WTC11 (cell line): ENCODE data around the gene RAB3IP. TPM values are rescaled to one million over a fixed set of nuclear protein-coding genes. Genes with fewer than 3 reads are reported as not detected.

ENCODE experiments used
- ATAC-seq: fragments of 200-7000 bp; cut with Tn5 transposase; 2 replicates; pipeline ENCODE4 v1.10.0; 2021; ENCODE audit warnings: mild to moderate bottlenecking, moderate library complexity
- CTCF ChIA-PET: fragments of 300-600 bp; sonication (Branson Sonifier 250); formaldehyde crosslinking; loops from one replicate; lab custom pipeline; 2021; ENCODE audit warnings: antibody characterized with exemption; lab: Charles Lee
- POLR2A ChIA-PET: fragments of 350-600 bp; sonication (Branson Sonifier 250); formaldehyde crosslinking; loops from one replicate; lab custom pipeline; 2021; ENCODE audit warnings: antibody characterized with exemption; lab: Charles Lee
- DNase-seq: peaks from one replicate; pipeline ENCODE4 v3.0.0; 2021; ENCODE audit warnings: low spot score
- H3K27ac Mint-ChIP-seq: 2 replicates; pipeline ENCODE4 v1.8.0; 2021; ENCODE audit warnings: mixed read lengths
- H3K27me3 Mint-ChIP-seq: 2 replicates; pipeline ENCODE4 v1.8.0; 2021; ENCODE audit warnings: low read depth, mild to moderate bottlenecking, moderate library complexity, mixed read lengths
- H3K36me3 Mint-ChIP-seq: 2 replicates; pipeline ENCODE4 v1.8.0; 2021; ENCODE audit warnings: mixed read lengths
- H3K4me1 Mint-ChIP-seq: 2 replicates; pipeline ENCODE4 v1.8.0; 2022; ENCODE audit warnings: mixed read lengths
- H3K4me3 Mint-ChIP-seq: 2 replicates; pipeline ENCODE4 v1.8.0; 2021; ENCODE audit warnings: mild to moderate bottlenecking, moderate library complexity, mixed read lengths
- H3K9me3 Mint-ChIP-seq: 2 replicates; pipeline ENCODE4 v1.8.0; 2021; ENCODE audit warnings: mixed read lengths
- ELF4 ChIP-seq: sonication (generic); formaldehyde crosslinking; IDR thresholded peaks from 2 replicates; pipeline ENCODE4 v1.8.1; 2022; ENCODE audit warnings: low read depth, mild to moderate bottlenecking, moderate library complexity, missing genetic modification reagents
- EMX1 ChIP-seq: fragments of 250-450 bp; sonication (Bioruptor Pico); IDR thresholded peaks from 2 replicates; pipeline ENCODE4 v1.8.0; 2021; ENCODE audit warnings: mild to moderate bottlenecking
- HMGA2 ChIP-seq: fragments of 250-450 bp; sonication (Bioruptor Pico); IDR thresholded peaks from 2 replicates; pipeline ENCODE4 v1.4.0; 2021; ENCODE audit warnings: mild to moderate bottlenecking, moderate library complexity
- OVOL2 ChIP-seq: fragments of 250-450 bp; sonication (Bioruptor Pico); IDR thresholded peaks from 2 replicates; pipeline ENCODE4 v1.9.0; 2021; ENCODE audit warnings: mild to moderate bottlenecking, borderline replicate concordance
- SMAD4 ChIP-seq: sonication (generic); formaldehyde crosslinking; IDR thresholded peaks from 2 replicates; pipeline ENCODE4 v1.8.0; 2022; ENCODE audit warnings: mild to moderate bottlenecking, missing genetic modification reagents
- ZBTB21 ChIP-seq: sonication (generic); formaldehyde crosslinking; IDR thresholded peaks from 2 replicates; pipeline ENCODE4 v1.8.1; 2023; ENCODE audit warnings: mild to moderate bottlenecking, missing genetic modification reagents, borderline replicate concordance
- ZNF423 ChIP-seq: fragments of 250-450 bp; sonication (Bioruptor Pico); IDR thresholded peaks from 2 replicates; pipeline ENCODE4 v2.1.2; 2022; ENCODE audit warnings: mild to moderate bottlenecking, moderate library complexity
- total RNA-seq: library from RNA; stranded (reverse); gene quantifications from 3 replicates; pipeline ENCODE4 v1.2.3, GENCODE V29; 2021
- TF ChIP-seq, protein P1 (sequence below): fragments of 250-450 bp; sonication (Bioruptor Pico); IDR thresholded peaks from 2 replicates; pipeline ENCODE4 v1.9.0; 2021; ENCODE audit warnings: mild to moderate bottlenecking, borderline replicate concordance
- TF ChIP-seq, protein P2 (sequence below): fragments of 250-450 bp; sonication (Bioruptor Pico); IDR thresholded peaks from 2 replicates; pipeline ENCODE4 v1.9.0; 2021; ENCODE audit warnings: moderate library complexity, mild to moderate bottlenecking, inconsistent platforms, borderline replicate concordance
- TF ChIP-seq, protein P3 (sequence below): sonication (generic); formaldehyde crosslinking; IDR thresholded peaks from 2 replicates; pipeline ENCODE4 v1.8.0; 2022; ENCODE audit warnings: mild to moderate bottlenecking, missing genetic modification reagents
- TF ChIP-seq, protein P4 (sequence below): sonication (generic); formaldehyde crosslinking; IDR thresholded peaks from 2 replicates; pipeline ENCODE4 v1.8.0; 2023; ENCODE audit warnings: missing genetic modification reagents, mild to moderate bottlenecking, borderline replicate concordance
- TF ChIP-seq, protein P5 (sequence below): fragments of 250-450 bp; sonication (Bioruptor Pico); IDR thresholded peaks from 2 replicates; pipeline ENCODE4 v1.8.0; 2021; ENCODE audit warnings: mild to moderate bottlenecking
- TF ChIP-seq, protein P6 (sequence below): sonication (generic); formaldehyde crosslinking; IDR thresholded peaks from 2 replicates; pipeline ENCODE4 v1.8.1; 2023; ENCODE audit warnings: mild to moderate bottlenecking, missing genetic modification reagents

RAB3IP gene
- total RNA-seq, 1 experiment from 2014 or later: 47.2 TPM

DNA sequence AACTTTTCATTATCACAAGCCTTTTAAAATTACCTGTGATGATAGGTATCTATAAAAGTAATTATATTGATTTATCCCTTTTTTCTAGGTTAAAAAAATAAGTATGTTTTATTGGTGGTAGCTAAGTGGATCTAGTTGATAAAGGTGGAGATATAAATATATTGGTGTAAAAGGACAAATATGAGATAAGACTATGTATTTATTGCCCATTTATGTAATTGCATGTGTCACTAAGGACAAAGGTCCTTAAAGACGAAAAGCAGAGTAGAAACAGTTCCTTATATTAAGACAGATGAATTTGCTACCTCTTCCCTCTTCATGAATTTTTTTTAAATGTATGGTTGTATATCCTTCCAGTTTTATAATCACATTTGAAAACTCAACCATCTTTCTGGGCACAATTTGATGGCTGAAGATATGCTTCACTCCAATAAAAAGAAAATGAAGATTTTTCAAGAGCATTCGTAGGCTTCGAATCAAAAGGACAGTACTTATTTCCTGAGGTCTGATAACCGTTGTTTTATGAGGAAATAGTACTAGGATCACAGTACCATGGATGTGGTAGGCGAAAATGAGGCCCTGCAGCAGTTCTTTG is 86.4 kb downstream of the RAB3IP start, which contains the start of gene MYRFL:
Gene MYRFL, plus strand, starts transcription at position 262 of the 595 bp plus-strand sequence. Its CDS starts 291 bp downstream, at position 553.
- Mint-ChIP-seq H3K27ac (no peak within 1 kb of the TSS), H3K36me3 (no peaks in the 10 kb centered on the region), H3K9me3 (no peaks in the 10 kb centered on the region), H3K4me3 (no peak within 1 kb of the TSS), H3K27me3 (no peaks in the 10 kb centered on the region), H3K4me1 (peaks cover 14% of the 10 kb centered on the region)
- ATAC-seq (no peak), DNase-seq (no peak)
- TF ChIP-seq ELF4 (CRISPR knock-in tag) (no peak), SMAD4 (CRISPR knock-in tag) (no peak), ZBTB21 (CRISPR knock-in tag) (no peak), OVOL2 (CRISPR knock-in tag) (no peak), ZNF423 (CRISPR knock-in tag) (no peak), HMGA2 (CRISPR knock-in tag) (no peak), EMX1 (no peak)
- TF ChIP-seq, protein P1, sequence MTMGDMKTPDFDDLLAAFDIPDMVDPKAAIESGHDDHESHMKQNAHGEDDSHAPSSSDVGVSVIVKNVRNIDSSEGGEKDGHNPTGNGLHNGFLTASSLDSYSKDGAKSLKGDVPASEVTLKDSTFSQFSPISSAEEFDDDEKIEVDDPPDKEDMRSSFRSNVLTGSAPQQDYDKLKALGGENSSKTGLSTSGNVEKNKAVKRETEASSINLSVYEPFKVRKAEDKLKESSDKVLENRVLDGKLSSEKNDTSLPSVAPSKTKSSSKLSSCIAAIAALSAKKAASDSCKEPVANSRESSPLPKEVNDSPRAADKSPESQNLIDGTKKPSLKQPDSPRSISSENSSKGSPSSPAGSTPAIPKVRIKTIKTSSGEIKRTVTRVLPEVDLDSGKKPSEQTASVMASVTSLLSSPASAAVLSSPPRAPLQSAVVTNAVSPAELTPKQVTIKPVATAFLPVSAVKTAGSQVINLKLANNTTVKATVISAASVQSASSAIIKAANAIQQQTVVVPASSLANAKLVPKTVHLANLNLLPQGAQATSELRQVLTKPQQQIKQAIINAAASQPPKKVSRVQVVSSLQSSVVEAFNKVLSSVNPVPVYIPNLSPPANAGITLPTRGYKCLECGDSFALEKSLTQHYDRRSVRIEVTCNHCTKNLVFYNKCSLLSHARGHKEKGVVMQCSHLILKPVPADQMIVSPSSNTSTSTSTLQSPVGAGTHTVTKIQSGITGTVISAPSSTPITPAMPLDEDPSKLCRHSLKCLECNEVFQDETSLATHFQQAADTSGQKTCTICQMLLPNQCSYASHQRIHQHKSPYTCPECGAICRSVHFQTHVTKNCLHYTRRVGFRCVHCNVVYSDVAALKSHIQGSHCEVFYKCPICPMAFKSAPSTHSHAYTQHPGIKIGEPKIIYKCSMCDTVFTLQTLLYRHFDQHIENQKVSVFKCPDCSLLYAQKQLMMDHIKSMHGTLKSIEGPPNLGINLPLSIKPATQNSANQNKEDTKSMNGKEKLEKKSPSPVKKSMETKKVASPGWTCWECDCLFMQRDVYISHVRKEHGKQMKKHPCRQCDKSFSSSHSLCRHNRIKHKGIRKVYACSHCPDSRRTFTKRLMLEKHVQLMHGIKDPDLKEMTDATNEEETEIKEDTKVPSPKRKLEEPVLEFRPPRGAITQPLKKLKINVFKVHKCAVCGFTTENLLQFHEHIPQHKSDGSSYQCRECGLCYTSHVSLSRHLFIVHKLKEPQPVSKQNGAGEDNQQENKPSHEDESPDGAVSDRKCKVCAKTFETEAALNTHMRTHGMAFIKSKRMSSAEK (CRISPR knock-in tag): no peak
- TF ChIP-seq, protein P2, sequence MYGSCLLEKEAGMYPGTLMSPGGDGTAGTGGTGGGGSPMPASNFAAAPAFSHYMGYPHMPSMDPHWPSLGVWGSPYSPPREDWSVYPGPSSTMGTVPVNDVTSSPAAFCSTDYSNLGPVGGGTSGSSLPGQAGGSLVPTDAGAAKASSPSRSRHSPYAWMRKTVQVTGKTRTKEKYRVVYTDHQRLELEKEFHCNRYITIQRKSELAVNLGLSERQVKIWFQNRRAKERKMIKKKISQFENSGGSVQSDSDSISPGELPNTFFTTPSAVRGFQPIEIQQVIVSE (CRISPR knock-in tag): no peak
- TF ChIP-seq, protein P3, sequence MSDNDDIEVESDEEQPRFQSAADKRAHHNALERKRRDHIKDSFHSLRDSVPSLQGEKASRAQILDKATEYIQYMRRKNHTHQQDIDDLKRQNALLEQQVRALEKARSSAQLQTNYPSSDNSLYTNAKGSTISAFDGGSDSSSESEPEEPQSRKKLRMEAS (CRISPR knock-in tag): no peak
- TF ChIP-seq, protein P4, sequence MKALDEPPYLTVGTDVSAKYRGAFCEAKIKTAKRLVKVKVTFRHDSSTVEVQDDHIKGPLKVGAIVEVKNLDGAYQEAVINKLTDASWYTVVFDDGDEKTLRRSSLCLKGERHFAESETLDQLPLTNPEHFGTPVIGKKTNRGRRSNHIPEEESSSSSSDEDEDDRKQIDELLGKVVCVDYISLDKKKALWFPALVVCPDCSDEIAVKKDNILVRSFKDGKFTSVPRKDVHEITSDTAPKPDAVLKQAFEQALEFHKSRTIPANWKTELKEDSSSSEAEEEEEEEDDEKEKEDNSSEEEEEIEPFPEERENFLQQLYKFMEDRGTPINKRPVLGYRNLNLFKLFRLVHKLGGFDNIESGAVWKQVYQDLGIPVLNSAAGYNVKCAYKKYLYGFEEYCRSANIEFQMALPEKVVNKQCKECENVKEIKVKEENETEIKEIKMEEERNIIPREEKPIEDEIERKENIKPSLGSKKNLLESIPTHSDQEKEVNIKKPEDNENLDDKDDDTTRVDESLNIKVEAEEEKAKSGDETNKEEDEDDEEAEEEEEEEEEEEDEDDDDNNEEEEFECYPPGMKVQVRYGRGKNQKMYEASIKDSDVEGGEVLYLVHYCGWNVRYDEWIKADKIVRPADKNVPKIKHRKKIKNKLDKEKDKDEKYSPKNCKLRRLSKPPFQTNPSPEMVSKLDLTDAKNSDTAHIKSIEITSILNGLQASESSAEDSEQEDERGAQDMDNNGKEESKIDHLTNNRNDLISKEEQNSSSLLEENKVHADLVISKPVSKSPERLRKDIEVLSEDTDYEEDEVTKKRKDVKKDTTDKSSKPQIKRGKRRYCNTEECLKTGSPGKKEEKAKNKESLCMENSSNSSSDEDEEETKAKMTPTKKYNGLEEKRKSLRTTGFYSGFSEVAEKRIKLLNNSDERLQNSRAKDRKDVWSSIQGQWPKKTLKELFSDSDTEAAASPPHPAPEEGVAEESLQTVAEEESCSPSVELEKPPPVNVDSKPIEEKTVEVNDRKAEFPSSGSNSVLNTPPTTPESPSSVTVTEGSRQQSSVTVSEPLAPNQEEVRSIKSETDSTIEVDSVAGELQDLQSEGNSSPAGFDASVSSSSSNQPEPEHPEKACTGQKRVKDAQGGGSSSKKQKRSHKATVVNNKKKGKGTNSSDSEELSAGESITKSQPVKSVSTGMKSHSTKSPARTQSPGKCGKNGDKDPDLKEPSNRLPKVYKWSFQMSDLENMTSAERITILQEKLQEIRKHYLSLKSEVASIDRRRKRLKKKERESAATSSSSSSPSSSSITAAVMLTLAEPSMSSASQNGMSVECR (CRISPR knock-in tag): no peak
- TF ChIP-seq, protein P5, sequence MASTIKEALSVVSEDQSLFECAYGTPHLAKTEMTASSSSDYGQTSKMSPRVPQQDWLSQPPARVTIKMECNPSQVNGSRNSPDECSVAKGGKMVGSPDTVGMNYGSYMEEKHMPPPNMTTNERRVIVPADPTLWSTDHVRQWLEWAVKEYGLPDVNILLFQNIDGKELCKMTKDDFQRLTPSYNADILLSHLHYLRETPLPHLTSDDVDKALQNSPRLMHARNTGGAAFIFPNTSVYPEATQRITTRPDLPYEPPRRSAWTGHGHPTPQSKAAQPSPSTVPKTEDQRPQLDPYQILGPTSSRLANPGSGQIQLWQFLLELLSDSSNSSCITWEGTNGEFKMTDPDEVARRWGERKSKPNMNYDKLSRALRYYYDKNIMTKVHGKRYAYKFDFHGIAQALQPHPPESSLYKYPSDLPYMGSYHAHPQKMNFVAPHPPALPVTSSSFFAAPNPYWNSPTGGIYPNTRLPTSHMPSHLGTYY (CRISPR knock-in tag): no peak
- TF ChIP-seq, protein P6, sequence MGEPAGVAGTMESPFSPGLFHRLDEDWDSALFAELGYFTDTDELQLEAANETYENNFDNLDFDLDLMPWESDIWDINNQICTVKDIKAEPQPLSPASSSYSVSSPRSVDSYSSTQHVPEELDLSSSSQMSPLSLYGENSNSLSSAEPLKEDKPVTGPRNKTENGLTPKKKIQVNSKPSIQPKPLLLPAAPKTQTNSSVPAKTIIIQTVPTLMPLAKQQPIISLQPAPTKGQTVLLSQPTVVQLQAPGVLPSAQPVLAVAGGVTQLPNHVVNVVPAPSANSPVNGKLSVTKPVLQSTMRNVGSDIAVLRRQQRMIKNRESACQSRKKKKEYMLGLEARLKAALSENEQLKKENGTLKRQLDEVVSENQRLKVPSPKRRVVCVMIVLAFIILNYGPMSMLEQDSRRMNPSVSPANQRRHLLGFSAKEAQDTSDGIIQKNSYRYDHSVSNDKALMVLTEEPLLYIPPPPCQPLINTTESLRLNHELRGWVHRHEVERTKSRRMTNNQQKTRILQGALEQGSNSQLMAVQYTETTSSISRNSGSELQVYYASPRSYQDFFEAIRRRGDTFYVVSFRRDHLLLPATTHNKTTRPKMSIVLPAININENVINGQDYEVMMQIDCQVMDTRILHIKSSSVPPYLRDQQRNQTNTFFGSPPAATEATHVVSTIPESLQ (CRISPR knock-in tag): no peak
- ChIA-PET CTCF (no interaction called here), POLR2A (no interaction called here)
